C1 segment of cervical spinal cord (tissue), 14 donors: ENCODE data around the gene PHACTR1.
"Not testable (repeated sequence)": the region's sequence is repeated elsewhere in the genome, so short reads cannot be mapped to it uniquely, and the experiment has no call there.

Source experiments
- DNase-seq, 14 donors: peaks; one replicate each; lab custom pipeline; 2025; lab: John Stamatoyannopoulos, UW

The PHACTR1 gene

DNA sequence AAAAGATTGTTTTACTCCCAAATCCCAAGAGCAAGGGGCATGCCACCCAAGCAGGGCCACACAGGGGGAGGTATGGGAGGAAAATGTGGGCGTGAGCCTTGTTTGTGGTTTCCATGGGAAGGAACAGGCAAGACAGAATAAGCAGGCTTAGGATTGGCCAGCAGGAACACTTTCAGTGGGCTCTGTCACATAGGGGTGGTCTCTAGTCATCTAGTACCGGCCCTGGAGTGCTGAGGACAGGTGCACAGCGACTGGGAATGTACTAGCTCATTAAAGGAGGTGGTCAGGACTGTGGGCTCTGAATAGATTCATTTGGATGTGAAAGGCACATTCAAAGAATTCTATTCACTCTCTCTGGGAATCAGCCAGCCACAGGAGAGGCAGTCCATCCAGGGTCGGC, 436.2 kb downstream of the PHACTR1 start:
- no peak for DNase-seq

GRCh38 chr6:13156381-13156780, 439.8 kb downstream of the PHACTR1 start:
- no peak for DNase-seq

DNA sequence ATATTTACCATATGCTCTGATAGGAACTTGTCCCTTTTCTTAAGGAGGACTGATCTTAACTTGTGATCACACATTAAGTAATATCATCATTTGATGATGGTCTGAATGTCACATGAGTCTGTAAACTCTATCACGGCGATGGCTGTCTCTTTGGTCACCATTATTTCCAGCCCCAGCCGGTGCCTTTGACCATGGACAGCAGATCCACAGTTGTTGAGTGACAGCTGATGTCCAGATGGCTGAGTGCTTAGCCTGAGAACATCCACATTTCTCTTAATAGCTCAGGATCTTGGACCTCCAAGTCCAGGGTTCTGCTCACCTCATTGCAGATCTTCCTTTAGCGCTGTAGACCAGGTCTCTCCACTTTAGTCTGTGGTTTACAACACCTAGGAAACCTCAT, 440.7 kb downstream of the PHACTR1 start:
- no peak for DNase-seq

GRCh38 chr6:13159300-13159699, 442.7 kb downstream of the PHACTR1 start:
- no peak for DNase-seq

- DNase-seq: not testable (repeated sequence)
Measured at GRCh38 chr6:13159822-13160221, 443.3 kb downstream of the PHACTR1 start.

GRCh38 chr6:13163161-13163944, 446.8 kb downstream of the PHACTR1 start:
- no peak for DNase-seq

- DNase-seq: no peak
Measured at GRCh38 chr6:13164291-13164690, 447.7 kb downstream of the PHACTR1 start.

- no peak for DNase-seq
Measured at GRCh38 chr6:13165502-13166172, 449.1 kb downstream of the PHACTR1 start.

- DNase-seq: no peak
Measured at GRCh38 chr6:13166269-13166668, 449.7 kb downstream of the PHACTR1 start.

DNA sequence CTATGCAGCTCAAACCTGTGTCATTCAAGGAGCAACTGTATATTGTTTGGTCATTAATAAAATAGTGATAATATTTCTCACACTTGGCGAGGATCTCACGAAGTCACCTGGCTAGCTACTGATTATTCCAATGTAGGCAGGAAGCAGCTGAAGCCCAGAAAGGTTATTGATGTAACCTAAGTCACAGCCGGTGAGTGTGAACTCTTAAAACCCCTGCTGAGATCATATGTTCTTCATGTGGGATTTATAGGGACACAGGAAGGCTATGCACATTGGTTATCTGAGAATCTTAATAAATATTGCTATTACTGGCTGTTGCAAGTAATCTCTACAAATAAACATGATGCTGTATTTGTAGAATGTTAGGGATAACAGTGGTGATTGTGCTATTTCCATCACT, 450.3 kb downstream of the PHACTR1 start:
- no peak for DNase-seq

DNA sequence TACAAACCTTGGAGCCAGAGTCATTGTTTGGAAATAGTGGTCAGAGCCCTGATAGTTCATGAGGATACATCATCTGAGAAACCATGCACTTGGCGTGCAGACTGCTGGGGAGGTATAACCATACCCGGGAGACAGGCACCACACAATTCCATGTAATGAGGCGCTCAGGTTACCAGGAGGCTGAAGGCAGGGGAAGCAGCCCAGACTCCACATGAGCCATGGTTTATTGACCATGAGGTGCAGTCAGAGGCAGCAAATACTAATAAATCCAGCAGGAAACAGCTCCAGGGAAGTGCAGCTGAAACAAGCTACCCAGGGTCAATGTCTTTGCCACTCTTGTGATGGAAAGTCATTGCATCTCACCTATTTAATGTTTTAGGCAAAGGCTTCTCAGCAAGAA, 455.7 kb downstream of the PHACTR1 start:
- DNase-seq: no peak

- DNase-seq: no peak
Measured at GRCh38 chr6:13175087-13175486, 458.5 kb downstream of the PHACTR1 start.

DNA sequence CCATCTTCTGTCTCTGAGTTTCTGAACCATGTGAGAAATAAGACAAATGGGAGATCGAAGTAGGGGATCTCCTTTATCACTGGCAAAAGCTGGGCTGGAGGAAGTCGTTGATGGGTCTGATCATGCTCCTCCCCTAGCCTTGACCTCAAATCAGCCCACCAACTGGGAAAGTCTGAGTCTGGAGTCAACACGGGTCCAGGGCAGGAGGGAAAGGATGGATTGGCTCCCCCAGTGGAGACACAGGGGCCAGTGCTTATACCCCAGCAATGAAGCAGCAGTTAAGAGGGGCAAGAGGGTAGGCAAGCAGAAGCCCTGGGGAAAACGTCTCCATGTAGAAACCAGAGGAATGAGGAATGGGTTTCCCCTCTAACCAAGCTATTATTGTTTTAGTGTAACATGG, 459.2 kb downstream of the PHACTR1 start:
- DNase-seq: no peak

- DNase-seq: no peak
Measured at GRCh38 chr6:13177664-13178063, 461.1 kb downstream of the PHACTR1 start.

GRCh38 chr6:13178107-13178506, 461.5 kb downstream of the PHACTR1 start:
- DNase-seq: no peak

GRCh38 chr6:13180538-13180937, 464.0 kb downstream of the PHACTR1 start:
- DNase-seq: no peak

GRCh38 chr6:13181393-13181792, 464.8 kb downstream of the PHACTR1 start:
- no peak for DNase-seq

DNA sequence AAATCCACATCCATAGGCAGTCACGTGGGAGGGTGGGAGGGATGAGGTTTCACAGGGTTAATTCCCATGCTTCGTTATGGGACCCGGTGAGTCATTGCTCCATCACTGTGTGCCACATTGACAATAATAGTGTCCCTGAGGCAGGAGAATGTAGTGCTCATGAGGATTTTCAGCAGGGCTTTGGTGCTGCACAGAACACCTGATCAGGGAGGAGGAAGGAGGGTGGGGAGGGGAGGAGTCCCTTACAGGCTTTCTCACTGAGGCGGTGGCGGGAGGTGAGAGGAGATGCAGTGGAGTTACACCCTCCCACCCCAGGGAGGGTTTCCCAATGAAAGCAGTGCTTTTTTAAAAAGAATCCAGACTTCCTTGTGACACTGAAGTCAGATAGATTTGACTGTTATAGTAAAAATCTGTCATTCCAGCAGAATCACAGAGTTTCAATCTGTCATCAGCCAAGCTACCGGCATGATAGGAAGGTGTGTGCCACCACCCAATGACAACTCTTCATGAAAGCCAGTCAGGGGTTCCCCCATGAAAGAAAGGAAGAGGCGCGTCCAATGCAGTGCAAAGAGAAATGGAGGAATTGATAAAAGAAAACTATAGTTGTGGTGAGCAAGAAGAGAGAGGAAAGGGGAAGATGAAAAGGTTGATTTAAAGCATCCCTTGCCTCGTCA, 467.0 kb downstream of the PHACTR1 start:
- no peak for DNase-seq

GRCh38 chr6:13184089-13184468, 467.5 kb downstream of the PHACTR1 start:
- DNase-seq: no peak

DNA sequence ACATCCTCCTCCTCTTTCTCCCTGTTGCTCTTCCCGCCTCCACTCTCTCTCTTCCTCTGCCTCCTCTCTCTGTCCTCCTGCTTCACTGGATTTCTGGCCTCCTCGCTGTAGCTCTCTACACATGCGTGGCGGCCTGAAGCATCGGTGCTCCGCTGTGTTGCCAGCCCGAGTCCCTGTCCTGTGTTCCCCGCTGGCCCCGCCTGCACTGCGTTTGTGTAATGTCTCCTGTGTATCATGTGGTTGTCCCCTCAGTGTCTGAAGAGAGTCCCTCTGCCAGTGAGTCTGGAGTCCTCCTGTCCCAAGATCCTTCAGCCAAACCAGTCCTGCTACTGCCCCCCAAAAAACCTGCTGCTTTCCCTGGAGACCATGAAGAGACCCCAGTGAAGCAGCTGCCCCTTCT, 468.0 kb downstream of the PHACTR1 start:
- DNase-seq: no peak

DNA sequence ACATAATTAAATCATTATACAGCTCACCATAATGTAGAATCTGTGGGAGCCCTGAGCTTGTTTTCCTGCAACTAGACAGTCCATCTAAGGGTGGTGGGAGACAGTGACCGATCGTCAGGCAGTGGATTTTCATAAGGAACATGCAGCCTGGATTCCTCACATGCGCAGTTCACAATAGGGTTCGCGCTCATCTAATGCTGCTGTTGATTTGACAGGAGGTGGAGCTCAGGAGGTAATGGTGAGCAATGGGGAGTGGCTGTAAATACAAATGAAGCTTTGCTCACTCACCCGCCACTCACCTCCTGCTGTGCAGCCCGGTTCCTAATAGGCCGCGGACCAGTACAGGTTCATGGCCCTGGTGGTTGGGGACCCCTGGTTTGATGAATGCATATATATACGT, 470.3 kb downstream of the PHACTR1 start:
- DNase-seq: no peak

DNA sequence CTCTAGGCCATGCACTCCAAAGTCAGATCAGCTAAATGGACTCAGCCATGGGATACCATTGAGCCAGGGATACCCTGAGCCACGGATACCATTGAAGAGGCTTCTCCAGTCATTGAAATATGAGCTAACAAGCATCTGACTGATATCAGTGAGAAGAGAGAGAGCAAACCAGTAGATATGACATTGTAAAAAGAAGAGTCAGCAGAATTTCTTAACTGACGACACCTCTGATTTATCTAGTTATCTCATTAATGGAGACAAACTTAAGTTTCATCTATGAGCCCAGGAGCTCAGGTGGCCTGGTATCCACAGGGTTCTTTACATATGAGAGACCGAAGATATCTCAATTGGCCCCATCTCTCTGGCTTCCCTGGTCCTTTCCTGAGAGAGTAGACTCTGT, 471.1 kb downstream of the PHACTR1 start:
- DNase-seq: no peak

- no peak for DNase-seq
Measured at GRCh38 chr6:13188306-13188705, 471.7 kb downstream of the PHACTR1 start.
